ENCODE measurements around the gene OSBPL3.

OSBPL3 gene

DNA sequence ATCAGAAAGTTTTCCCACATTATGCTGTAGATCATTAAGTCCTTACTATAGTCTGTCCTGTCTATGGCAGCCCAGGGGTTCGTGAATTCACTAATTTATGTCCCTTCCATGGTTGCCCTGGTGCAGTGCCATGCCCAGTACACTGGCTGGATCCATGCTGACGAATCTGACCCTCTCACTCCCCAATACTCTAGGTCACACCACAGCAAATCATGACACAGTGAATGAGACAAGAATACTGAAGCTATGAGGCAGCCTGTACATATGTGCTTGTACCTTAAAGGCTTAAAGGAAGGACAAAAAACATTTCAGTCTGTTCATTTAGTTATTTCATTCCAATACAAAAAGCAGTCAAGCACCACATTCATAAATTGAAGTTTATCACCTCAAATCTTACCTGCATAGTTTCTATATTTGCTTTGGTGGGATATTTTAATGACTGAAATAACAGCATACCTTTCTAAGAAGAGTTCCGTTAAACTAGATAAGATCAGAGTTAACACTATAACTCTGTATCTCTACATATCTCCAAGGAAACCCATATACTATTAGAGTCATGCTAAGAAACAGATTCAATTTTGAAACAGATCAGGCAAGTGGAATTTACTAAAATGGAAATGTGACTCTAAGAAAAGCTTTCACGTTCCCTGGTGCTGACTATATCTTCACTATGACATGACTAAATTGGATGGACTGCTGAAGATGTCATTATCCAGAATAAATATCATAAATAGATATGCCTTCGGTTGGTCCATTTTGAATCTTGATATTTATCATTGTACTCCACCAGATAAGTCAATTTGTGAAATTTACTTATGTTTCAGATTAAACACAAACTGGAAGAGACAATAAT lies 36.7 kb downstream of the OSBPL3 start:
- Histone ChIP-seq H3K4me1 (ENCODE audit: control insufficient read depth in 2 of 2, insufficient read depth in 2 of 2, low read length in 2 of 2) (no peaks in the 10 kb centered on the region), H3K27me3 (ENCODE audit: control insufficient read depth in 2 of 2, insufficient read depth in 2 of 2, low read length in 2 of 2) (no peaks in the 10 kb centered on the region), H3K4me3 (ENCODE audit: low read length in 2 of 2) (no peak overlapping the region), H3K27ac (ENCODE audit: low read depth in 2 of 2, low read length in 2 of 2) (no peak overlapping the region), H3K9me3 (ENCODE audit: control insufficient read depth in 2 of 2, low read length in 2 of 2) (no peaks in the 10 kb centered on the region), H3K9ac (ENCODE audit: low read depth in 1 of 2, low read length in 2 of 2) (no peak overlapping the region), H3K36me3 (ENCODE audit: control insufficient read depth in 2 of 2, insufficient read depth in 2 of 2, low read length in 2 of 2) (no peaks in the 10 kb centered on the region)

DNA sequence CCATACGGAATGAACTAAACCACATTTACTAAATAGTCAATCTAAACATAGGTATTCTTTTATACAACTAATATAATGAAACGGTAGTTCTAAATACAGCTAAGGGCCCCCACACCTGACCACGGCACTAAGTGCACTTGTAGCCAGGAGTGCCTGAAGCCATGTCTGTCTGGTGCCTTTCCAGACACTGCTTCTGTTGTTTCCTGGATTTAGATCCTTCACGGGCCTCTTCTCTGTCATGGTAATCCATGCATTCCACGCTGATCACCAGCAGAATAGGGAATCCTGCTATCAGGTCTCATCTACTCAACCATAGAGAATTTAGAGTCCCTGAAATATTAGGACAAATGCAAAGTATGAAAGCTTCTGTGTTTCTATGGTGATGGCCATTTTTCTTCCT lies 37.8 kb downstream of the OSBPL3 start:
- Histone ChIP-seq H3K4me1 (ENCODE audit: control insufficient read depth in 2 of 2, insufficient read depth in 2 of 2, low read length in 2 of 2) (no peaks in the 10 kb centered on the region), H3K4me3 (ENCODE audit: low read length in 2 of 2) (no peak overlapping the region), H3K36me3 (ENCODE audit: control insufficient read depth in 2 of 2, insufficient read depth in 2 of 2, low read length in 2 of 2) (no peaks in the 10 kb centered on the region), H3K9ac (ENCODE audit: low read depth in 1 of 2, low read length in 2 of 2) (no peak overlapping the region), H3K27me3 (ENCODE audit: control insufficient read depth in 2 of 2, insufficient read depth in 2 of 2, low read length in 2 of 2) (no peaks in the 10 kb centered on the region), H3K27ac (ENCODE audit: low read depth in 2 of 2, low read length in 2 of 2) (no peak overlapping the region), H3K9me3 (ENCODE audit: control insufficient read depth in 2 of 2, low read length in 2 of 2) (no peaks in the 10 kb centered on the region)

DNA sequence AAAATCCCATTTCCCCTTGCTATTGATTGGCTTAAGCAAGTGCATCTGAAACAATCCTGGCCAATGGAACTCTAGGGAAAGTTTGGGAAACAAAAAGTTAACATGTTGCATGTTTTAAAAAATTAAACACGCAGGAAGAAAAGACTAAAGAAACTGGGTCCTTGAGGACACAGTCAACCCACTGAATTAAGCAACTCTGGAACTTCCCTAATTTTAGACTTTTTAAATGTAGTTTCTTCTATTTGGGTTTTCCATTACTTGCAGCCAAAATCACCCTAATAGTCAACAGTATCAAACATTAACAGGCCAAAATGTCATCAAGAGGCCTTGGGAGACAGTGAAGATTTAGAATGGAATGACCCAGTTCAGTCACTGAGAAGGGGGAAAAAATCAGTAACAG lies 40.6 kb downstream of the OSBPL3 start:
- Histone ChIP-seq H3K9ac (ENCODE audit: low read depth in 1 of 2, low read length in 2 of 2) (no peak overlapping the region), H3K9me3 (ENCODE audit: control insufficient read depth in 2 of 2, low read length in 2 of 2) (no peaks in the 10 kb centered on the region), H3K4me3 (ENCODE audit: low read length in 2 of 2) (no peak overlapping the region), H3K27me3 (ENCODE audit: control insufficient read depth in 2 of 2, insufficient read depth in 2 of 2, low read length in 2 of 2) (no peaks in the 10 kb centered on the region), H3K36me3 (ENCODE audit: control insufficient read depth in 2 of 2, insufficient read depth in 2 of 2, low read length in 2 of 2) (no peaks in the 10 kb centered on the region), H3K27ac (ENCODE audit: low read depth in 2 of 2, low read length in 2 of 2) (no peak overlapping the region), H3K4me1 (ENCODE audit: control insufficient read depth in 2 of 2, insufficient read depth in 2 of 2, low read length in 2 of 2) (peaks cover 0 to 3% of the 10 kb centered on the region in 2 donors)

DNA sequence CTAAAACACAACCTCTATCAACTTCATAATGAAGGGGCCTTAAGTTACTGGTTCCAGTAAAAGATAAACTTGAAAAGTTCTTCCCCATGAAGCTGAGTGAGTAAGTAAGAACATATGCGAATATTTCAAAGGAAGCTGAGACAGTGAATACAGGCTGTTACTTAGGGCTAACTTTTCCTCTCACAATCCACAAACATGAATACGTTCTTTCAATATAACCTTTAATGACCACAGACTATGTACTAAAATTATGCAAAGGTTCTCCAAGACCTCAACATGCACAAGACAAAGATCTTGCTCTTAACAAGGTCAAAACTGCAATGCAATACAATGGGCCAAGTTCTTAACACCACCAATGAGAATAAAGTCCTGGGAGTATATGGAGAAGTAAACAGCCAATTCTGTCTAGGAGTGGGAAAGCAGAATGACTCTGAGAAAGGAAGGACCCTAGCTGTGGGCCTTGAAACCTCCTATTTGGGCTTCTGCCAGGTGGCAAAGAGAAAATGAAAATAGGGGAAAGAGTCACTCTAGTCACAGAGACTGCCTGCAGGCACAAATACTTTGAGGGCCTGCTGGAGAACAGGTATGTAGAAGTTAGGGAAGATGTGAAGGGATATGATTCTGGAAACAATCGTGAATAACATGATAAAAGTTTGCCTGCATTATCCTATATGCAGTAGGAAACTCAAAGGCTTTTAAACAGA lies 43.7 kb downstream of the OSBPL3 start:
- H3K27me3 ChIP-seq (ENCODE audit: control insufficient read depth in 2 of 2, insufficient read depth in 2 of 2, low read length in 2 of 2): no peaks in the 10 kb centered on the region
- no peaks in the 10 kb centered on the region for H3K9me3 ChIP-seq (ENCODE audit: control insufficient read depth in 2 of 2, low read length in 2 of 2)
- H3K4me1 ChIP-seq (ENCODE audit: control insufficient read depth in 2 of 2, insufficient read depth in 2 of 2, low read length in 2 of 2): peaks cover 0 to 3% of the 10 kb centered on the region in 2 donors
- no peaks in the 10 kb centered on the region for H3K36me3 ChIP-seq (ENCODE audit: control insufficient read depth in 2 of 2, insufficient read depth in 2 of 2, low read length in 2 of 2)
- no peak overlapping the region for H3K27ac ChIP-seq (ENCODE audit: low read depth in 2 of 2, low read length in 2 of 2)
- H3K4me3 ChIP-seq (ENCODE audit: low read length in 2 of 2): no peak overlapping the region
- H3K9ac ChIP-seq (ENCODE audit: low read depth in 1 of 2, low read length in 2 of 2): no peak overlapping the region

DNA sequence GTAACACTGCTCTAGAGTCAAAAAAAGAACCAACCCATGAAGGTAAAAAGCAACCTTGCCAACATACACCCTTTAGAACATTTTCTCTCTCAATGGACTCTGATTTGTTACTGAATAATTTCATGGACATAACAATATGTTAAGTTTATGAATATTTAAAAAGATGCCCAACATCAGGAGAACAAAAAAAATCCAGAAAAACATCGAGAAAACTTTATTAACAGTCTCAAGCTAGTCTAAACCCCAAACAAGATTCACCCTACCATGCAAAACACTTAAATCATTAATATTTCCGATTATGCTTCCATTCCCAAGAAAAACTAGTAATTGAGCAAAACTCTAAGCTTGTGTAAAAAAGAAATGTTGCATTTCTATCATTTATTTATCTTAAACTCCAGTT lies 46.7 kb downstream of the OSBPL3 start:
- Histone ChIP-seq H3K9me3 (ENCODE audit: control insufficient read depth in 2 of 2, low read length in 2 of 2) (no peaks in the 10 kb centered on the region), H3K9ac (ENCODE audit: low read depth in 1 of 2, low read length in 2 of 2) (no peak overlapping the region), H3K27ac (ENCODE audit: low read depth in 2 of 2, low read length in 2 of 2) (no peak overlapping the region), H3K36me3 (ENCODE audit: control insufficient read depth in 2 of 2, insufficient read depth in 2 of 2, low read length in 2 of 2) (no peaks in the 10 kb centered on the region), H3K27me3 (ENCODE audit: control insufficient read depth in 2 of 2, insufficient read depth in 2 of 2, low read length in 2 of 2) (no peaks in the 10 kb centered on the region), H3K4me3 (ENCODE audit: low read length in 2 of 2) (no peak overlapping the region), H3K4me1 (ENCODE audit: control insufficient read depth in 2 of 2, insufficient read depth in 2 of 2, low read length in 2 of 2) (peaks cover 0 to 3% of the 10 kb centered on the region in 2 donors)

DNA sequence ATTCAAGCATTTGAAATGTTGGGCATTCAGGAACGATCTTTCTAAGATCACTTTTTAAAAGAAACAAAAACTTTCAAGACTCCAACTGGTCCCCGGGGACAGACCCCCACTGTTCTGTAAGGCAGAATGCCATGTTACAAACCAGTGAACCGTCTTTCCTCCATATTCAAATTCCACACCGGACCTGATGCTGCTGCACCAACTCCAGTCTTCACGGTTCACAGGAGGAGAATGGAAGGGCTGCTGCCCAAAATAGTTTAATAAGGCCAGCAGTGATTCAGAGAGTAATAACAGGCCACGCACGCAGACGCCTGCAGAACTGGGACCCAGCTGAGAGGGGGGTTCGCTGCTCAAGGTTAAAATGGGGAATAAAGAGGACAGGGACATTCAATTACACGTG lies 47.2 kb downstream of the OSBPL3 start:
- Histone ChIP-seq H3K9me3 (ENCODE audit: control insufficient read depth in 2 of 2, low read length in 2 of 2) (no peaks in the 10 kb centered on the region), H3K9ac (ENCODE audit: low read depth in 1 of 2, low read length in 2 of 2) (no peak overlapping the region), H3K27ac (ENCODE audit: low read depth in 2 of 2, low read length in 2 of 2) (no peak overlapping the region), H3K27me3 (ENCODE audit: control insufficient read depth in 2 of 2, insufficient read depth in 2 of 2, low read length in 2 of 2) (no peaks in the 10 kb centered on the region), H3K4me1 (ENCODE audit: control insufficient read depth in 2 of 2, insufficient read depth in 2 of 2, low read length in 2 of 2) (peaks cover 0 to 3% of the 10 kb centered on the region in 2 donors), H3K36me3 (ENCODE audit: control insufficient read depth in 2 of 2, insufficient read depth in 2 of 2, low read length in 2 of 2) (no peaks in the 10 kb centered on the region), H3K4me3 (ENCODE audit: low read length in 2 of 2) (no peak overlapping the region)

DNA sequence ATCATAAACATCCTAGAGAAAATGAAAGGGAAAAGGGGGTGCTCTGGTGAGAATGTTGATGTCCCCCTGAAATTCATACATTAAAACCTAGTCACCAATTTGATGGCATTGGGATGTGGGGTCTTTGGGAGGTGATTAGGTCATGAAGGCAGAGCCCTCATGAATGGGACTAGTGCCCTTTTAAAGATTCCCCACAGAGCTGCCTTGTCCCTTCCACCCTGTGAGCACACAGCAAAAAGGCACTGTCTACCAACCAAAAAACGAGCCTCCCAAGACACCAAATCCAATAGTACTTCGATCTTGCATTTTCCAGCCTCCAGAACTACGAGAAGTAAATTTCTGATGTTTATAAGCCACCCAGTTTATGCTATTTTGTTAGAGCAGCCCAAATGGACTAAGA lies 47.6 kb downstream of the OSBPL3 start:
- H3K4me3 ChIP-seq (ENCODE audit: low read length in 2 of 2): no peak overlapping the region
- H3K9me3 ChIP-seq (ENCODE audit: control insufficient read depth in 2 of 2, low read length in 2 of 2): no peaks in the 10 kb centered on the region
- H3K27ac ChIP-seq (ENCODE audit: low read depth in 2 of 2, low read length in 2 of 2): no peak overlapping the region
- no peaks in the 10 kb centered on the region for H3K27me3 ChIP-seq (ENCODE audit: control insufficient read depth in 2 of 2, insufficient read depth in 2 of 2, low read length in 2 of 2)
- H3K9ac ChIP-seq (ENCODE audit: low read depth in 1 of 2, low read length in 2 of 2): no peak overlapping the region
- H3K36me3 ChIP-seq (ENCODE audit: control insufficient read depth in 2 of 2, insufficient read depth in 2 of 2, low read length in 2 of 2): no peaks in the 10 kb centered on the region
- H3K4me1 ChIP-seq (ENCODE audit: control insufficient read depth in 2 of 2, insufficient read depth in 2 of 2, low read length in 2 of 2): peaks cover 0 to 3% of the 10 kb centered on the region in 2 donors

DNA sequence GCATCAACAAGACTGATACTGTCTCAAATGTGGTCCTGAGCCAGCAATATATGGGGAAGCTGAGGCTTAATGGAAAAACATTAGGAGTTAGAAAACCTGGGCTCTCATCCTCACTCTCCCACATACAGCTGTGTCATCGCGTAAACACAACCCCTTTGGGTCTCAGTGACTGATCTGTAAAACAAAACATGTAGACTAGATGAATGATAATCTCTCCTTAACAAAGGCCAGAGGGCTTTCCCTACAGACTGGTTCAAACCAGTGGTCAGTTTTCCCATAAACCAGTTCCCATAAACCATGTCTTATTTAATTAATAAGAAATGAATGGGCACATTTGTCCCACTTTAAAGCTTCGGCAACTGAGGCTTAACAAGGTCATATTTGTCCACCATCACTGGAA lies 48.1 kb downstream of the OSBPL3 start:
- H3K27ac ChIP-seq (ENCODE audit: low read depth in 2 of 2, low read length in 2 of 2): no peak overlapping the region
- H3K4me1 ChIP-seq (ENCODE audit: control insufficient read depth in 2 of 2, insufficient read depth in 2 of 2, low read length in 2 of 2): peaks cover 0 to 3% of the 10 kb centered on the region in 2 donors
- H3K9me3 ChIP-seq (ENCODE audit: control insufficient read depth in 2 of 2, low read length in 2 of 2): no peaks in the 10 kb centered on the region
- H3K36me3 ChIP-seq (ENCODE audit: control insufficient read depth in 2 of 2, insufficient read depth in 2 of 2, low read length in 2 of 2): no peaks in the 10 kb centered on the region
- no peaks in the 10 kb centered on the region for H3K27me3 ChIP-seq (ENCODE audit: control insufficient read depth in 2 of 2, insufficient read depth in 2 of 2, low read length in 2 of 2)
- no peak overlapping the region for H3K9ac ChIP-seq (ENCODE audit: low read depth in 1 of 2, low read length in 2 of 2)
- H3K4me3 ChIP-seq (ENCODE audit: low read length in 2 of 2): no peak overlapping the region

DNA sequence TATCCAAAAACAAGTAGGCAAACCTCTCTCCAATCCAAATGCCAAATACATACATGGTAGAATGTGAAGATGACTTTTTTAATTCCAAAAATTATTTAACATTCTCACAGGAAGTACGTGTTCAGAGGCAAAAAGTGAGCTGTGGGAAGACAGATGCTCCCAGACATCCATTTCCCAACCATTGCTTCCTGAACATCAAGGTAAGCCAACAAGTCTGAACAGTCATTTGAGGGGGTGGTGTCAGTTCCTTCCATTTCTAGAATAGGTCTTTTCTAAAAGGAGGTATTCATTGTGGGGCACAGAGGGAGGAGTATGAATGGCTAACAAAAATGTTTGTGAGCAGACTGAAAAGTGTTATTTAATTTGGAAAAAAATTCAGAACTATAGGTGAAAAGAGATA lies 49.1 kb downstream of the OSBPL3 start:
- no peaks in the 10 kb centered on the region for H3K27me3 ChIP-seq (ENCODE audit: control insufficient read depth in 2 of 2, insufficient read depth in 2 of 2, low read length in 2 of 2)
- no peak overlapping the region for H3K9ac ChIP-seq (ENCODE audit: low read depth in 1 of 2, low read length in 2 of 2)
- no peaks in the 10 kb centered on the region for H3K9me3 ChIP-seq (ENCODE audit: control insufficient read depth in 2 of 2, low read length in 2 of 2)
- H3K36me3 ChIP-seq (ENCODE audit: control insufficient read depth in 2 of 2, insufficient read depth in 2 of 2, low read length in 2 of 2): no peaks in the 10 kb centered on the region
- H3K4me1 ChIP-seq (ENCODE audit: control insufficient read depth in 2 of 2, insufficient read depth in 2 of 2, low read length in 2 of 2): no peaks in the 10 kb centered on the region
- H3K4me3 ChIP-seq (ENCODE audit: low read length in 2 of 2): no peak overlapping the region
- H3K27ac ChIP-seq (ENCODE audit: low read depth in 2 of 2, low read length in 2 of 2): no peak overlapping the region

DNA sequence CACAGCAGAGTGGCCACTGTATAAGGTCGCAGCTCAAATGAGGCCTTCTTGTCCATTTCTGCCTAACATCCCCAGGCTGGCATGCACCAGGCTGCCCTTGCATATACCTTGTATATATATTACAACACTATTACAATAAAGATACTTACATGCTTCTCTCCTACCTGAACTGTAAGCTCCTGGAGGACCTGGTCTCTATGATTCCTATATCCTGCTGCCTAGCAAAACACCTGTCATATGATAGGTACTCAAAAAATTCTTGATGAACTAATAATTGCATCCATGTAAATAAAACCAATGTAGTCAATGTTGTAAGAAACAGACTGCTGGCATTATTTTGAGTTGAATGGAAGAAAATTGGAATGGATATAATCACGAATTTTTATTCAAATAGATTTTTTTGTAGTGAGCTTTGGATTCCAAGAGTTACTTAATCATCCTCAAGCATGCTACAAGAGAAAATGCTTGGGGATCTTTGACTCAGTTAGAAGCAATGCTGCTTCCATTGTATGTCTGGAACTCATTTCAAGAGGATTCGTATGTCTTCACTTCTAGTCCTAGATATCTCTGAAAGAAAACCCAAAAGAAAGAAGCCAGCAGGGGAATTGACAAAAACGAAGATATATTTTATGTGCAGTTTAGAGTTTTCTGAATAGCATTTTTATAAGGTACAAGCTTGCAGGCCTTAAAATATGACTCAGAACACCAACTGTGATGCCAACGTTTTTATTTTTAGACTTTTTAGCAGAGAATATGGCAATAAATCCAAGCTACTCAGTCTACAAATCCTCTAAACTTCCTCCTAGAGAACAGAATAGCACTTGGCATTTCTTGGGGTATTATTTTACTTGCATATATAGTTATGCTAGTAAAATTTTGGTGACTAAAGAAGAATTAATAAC lies 53.1 kb downstream of the OSBPL3 start:
- H3K27me3 ChIP-seq (ENCODE audit: control insufficient read depth in 2 of 2, insufficient read depth in 2 of 2, low read length in 2 of 2): no peaks in the 10 kb centered on the region
- H3K27ac ChIP-seq (ENCODE audit: low read depth in 2 of 2, low read length in 2 of 2): no peak overlapping the region
- H3K4me1 ChIP-seq (ENCODE audit: control insufficient read depth in 2 of 2, insufficient read depth in 2 of 2, low read length in 2 of 2): no peaks in the 10 kb centered on the region

More for the DNA sequence above, 53.1 kb downstream of the OSBPL3 start:
- no peak overlapping the region for H3K4me3 ChIP-seq (ENCODE audit: low read length in 2 of 2)
- H3K9ac ChIP-seq (ENCODE audit: low read depth in 1 of 2, low read length in 2 of 2): no peak overlapping the region
- H3K9me3 ChIP-seq (ENCODE audit: control insufficient read depth in 2 of 2, low read length in 2 of 2): no peaks in the 10 kb centered on the region
- no peaks in the 10 kb centered on the region for H3K36me3 ChIP-seq (ENCODE audit: control insufficient read depth in 2 of 2, insufficient read depth in 2 of 2, low read length in 2 of 2)

Data from mucosa of rectum (tissue), 2 donors.